Measurements from ENCODE around the gene RIN3.

Gene RIN3

GRCh38 chr14:92581206-92581605, 67.6 kb downstream of the RIN3 start:
- no peak for DNase-seq (ENCODE audit: extremely low read depth, low read depth)
- no peak for TF ChIP-seq CTCF (IDR thresholded peaks at IDR 0.05; ENCODE audit: low read depth, low read length)

DNA sequence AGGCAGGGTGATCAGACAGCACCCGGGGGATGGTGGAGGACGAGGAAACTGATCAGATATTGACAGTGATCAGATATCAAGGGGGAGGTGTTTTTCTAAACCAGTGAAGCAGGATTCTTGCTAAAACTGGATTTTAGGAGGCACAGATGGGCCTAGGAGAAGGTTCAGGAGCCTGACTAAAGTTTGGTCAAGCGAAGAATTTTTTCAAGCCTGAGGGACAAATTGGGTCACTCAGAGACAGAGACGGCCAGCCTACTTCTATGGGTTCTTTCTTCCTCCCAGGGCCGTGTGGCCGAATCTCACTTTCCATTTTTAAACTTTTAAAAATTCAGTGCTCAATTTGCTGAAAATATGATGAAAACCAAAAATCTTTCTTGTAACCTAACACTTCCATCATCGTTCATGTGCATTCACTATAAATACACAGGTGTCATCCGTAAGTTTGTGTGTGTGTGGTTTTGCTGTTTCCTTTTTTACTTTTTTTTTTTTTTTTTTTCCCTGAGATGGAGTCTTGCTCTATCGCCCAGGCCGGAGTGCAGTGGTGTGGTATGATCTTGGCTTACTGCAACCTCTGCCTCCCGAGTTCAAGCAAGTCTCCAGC, 68.5 kb downstream of the RIN3 start:
- no peak for TF ChIP-seq CTCF (IDR thresholded peaks at IDR 0.05; ENCODE audit: low read depth, low read length)
- no peak for DNase-seq (ENCODE audit: extremely low read depth, low read depth)

GRCh38 chr14:92582706-92583452, 69.3 kb downstream of the RIN3 start:
- TF ChIP-seq CTCF (IDR thresholded peaks at IDR 0.05; ENCODE audit: low read depth, low read length): no peak
- no peak for DNase-seq (ENCODE audit: extremely low read depth, low read depth)

DNA sequence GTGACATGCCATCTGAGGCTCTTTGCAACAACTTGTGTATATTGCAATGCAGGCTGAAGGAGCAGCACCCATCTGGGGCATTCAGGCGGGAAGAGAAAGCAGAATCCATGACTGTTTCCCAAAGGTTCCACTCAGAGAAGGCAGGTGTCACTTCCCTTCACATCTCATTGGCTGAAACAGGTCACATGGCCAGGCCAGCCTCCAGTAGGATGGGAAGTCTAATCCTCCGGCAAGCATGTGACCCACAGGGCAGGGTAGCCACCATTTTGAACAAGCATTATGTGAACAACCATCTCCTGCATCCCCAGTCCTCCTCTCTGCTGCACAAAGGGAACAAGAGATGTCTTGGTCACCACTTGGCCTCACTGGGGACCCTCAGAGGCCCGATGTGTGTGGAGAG, 70.6 kb downstream of the RIN3 start:
- no peak for TF ChIP-seq CTCF (IDR thresholded peaks at IDR 0.05; ENCODE audit: low read depth, low read length)
- DNase-seq (ENCODE audit: extremely low read depth, low read depth): no peak

DNA sequence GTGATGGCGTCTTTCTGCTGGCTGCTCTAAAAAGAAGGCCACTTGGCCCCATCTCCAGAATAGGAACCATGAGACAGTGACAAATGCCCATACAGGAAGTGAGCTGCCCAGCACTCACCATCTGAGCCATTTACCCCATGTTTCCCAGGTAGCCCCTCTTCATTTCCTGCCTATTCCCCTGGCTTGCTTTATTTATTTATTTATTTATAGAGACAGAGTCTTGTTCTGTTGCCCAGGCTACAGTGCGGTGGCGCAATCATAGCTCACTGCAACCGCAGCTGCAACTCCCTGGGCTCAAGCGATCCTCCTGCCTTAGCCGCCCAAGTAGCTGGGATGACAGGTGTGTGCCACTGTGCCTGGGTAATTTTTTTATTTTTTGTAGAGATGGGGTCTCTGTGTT, 71.2 kb downstream of the RIN3 start:
- no peak for TF ChIP-seq CTCF (IDR thresholded peaks at IDR 0.05; ENCODE audit: low read depth, low read length)
- DNase-seq (ENCODE audit: extremely low read depth, low read depth): no peak

- peak; percentile 83 for DNase-seq (ENCODE audit: extremely low read depth, low read depth)
- no peak for TF ChIP-seq CTCF (IDR thresholded peaks at IDR 0.05; ENCODE audit: low read depth, low read length)
Measured at GRCh38 chr14:92585981-92586937, 72.7 kb downstream of the RIN3 start.
